Endometrial microvascular endothelial cells (primary cell): ENCODE measurements around the gene GOLGA8S. TPM values are rescaled to one million over a fixed set of nuclear protein-coding genes. Genes with fewer than 3 reads are reported as not detected.
"Not testable (repeated sequence)": the region's sequence is repeated elsewhere in the genome, so short reads cannot be mapped to it uniquely, and the experiment has no call there.

Source experiments
- in situ Hi-C: cut with HindIII; loops from 2 replicates; pipeline ENCODE4 v1.10.0; 2017; ENCODE audit warnings: low sequenced_read_pairs, low pct_unique_long_range_greater_than_20kb; ENCODE audit errors: inconsistent ontology term
- total RNA-seq: library from RNA; depleted of rRNA; stranded (reverse); fragments of >200 nt; gene quantifications from one replicate; pipeline ENCODE4 v1.2.3, GENCODE V29; 2015; ENCODE audit errors: inconsistent ontology term

The GOLGA8S gene
- total RNA-seq, result 0.09 TPM

- in situ Hi-C loops, result not testable (repeated sequence)
Observed at GRCh38 chr15:23354448-23354847, at the start of gene GOLGA8S. Gene GOLGA8S, plus strand, starts transcription at chr15:23354748. Its CDS starts 62 bp downstream, at chr15:23354810.

GRCh38 chr15:23304805-23305204 lies 49.7 kb upstream of the GOLGA8S start:
- in situ Hi-C loops, result not testable (repeated sequence)

GRCh38 chr15:23305921-23306320 lies 48.6 kb upstream of the GOLGA8S start:
- in situ Hi-C loops, result not testable (repeated sequence)

- in situ Hi-C loops, result not testable (repeated sequence)
Observed at GRCh38 chr15:23311233-23311632, 43.3 kb upstream of the GOLGA8S start.

- in situ Hi-C loops, result not testable (repeated sequence)
Observed at GRCh38 chr15:23334096-23334495, 20.5 kb upstream of the GOLGA8S start, which contains the start of gene GOLGA6L26. Gene GOLGA6L26, minus strand, starts transcription at chr15:23334196. Its CDS starts 61 bp downstream, at chr15:23334135.

- in situ Hi-C loops, result not testable (repeated sequence)
Observed at GRCh38 chr15:23362622-23363021, 8.1 kb downstream of the GOLGA8S start.

- in situ Hi-C loops, result not testable (repeated sequence)
Observed at GRCh38 chr15:23364261-23364660, 9.7 kb downstream of the GOLGA8S start.

- in situ Hi-C loops, result no loop called here
Observed at GRCh38 chr15:23370578-23370977, 16.0 kb downstream of the GOLGA8S start.

GRCh38 chr15:23371134-23371533 lies 16.6 kb downstream of the GOLGA8S start:
- in situ Hi-C loops, result not testable (repeated sequence)

GRCh38 chr15:23371868-23372267 lies 17.3 kb downstream of the GOLGA8S start:
- in situ Hi-C loops, result not testable (repeated sequence)

GRCh38 chr15:23372284-23372683 lies 17.7 kb downstream of the GOLGA8S start:
- in situ Hi-C loops, result no loop called here

- in situ Hi-C loops, result not testable (repeated sequence)
Observed at GRCh38 chr15:23372891-23373600, 18.5 kb downstream of the GOLGA8S start.

GRCh38 chr15:23374226-23374625 lies 19.7 kb downstream of the GOLGA8S start:
- in situ Hi-C loops, result not testable (repeated sequence)

GRCh38 chr15:23378946-23379345 lies 24.4 kb downstream of the GOLGA8S start:
- in situ Hi-C loops, result not testable (repeated sequence)

- in situ Hi-C loops, result not testable (repeated sequence)
Observed at GRCh38 chr15:23380700-23381099, 26.2 kb downstream of the GOLGA8S start.

- in situ Hi-C loops, result not testable (repeated sequence)
Observed at GRCh38 chr15:23381192-23381591, 26.6 kb downstream of the GOLGA8S start.

- in situ Hi-C loops, result no loop called here
Observed at GRCh38 chr15:23384371-23384770, 29.8 kb downstream of the GOLGA8S start.

- in situ Hi-C loops, result no loop called here
Observed at GRCh38 chr15:23385886-23386430, 31.4 kb downstream of the GOLGA8S start.

GRCh38 chr15:23387621-23388190 lies 33.2 kb downstream of the GOLGA8S start:
- in situ Hi-C loops, result no loop called here
